GM23248 (cell line): Measurements from ENCODE around the gene CHDH. TPM values are rescaled to one million over a fixed set of nuclear protein-coding genes. Genes with fewer than 3 reads are reported as not detected.

Experiments
- DNase-seq: peaks from one replicate; pipeline ENCODE4 v3.0.0-alpha.2; 2015
- H2AFZ ChIP-seq: fragments of 200-600 bp; sonication (generic); 2 replicates; pipeline ENCODE4 v1.6.1; 2016; ENCODE audit warnings: antibody characterized with exemption
- H3F3A ChIP-seq: fragments of 200-600 bp; sonication (generic); 2 replicates; pipeline ENCODE4 v1.6.1; 2016; ENCODE audit warnings: mild to moderate bottlenecking, antibody characterized with exemption, mixed run types; ENCODE audit not compliant: insufficient read depth
- H3K27ac ChIP-seq: fragments of 200-600 bp; sonication (generic); 2 replicates; pipeline ENCODE4 v1.5.1; 2016; ENCODE audit warnings: mild to moderate bottlenecking
- H3K27me3 ChIP-seq: fragments of 200-600 bp; sonication (generic); replicated peaks from 2 replicates; pipeline ENCODE4 v1.6.1; 2016; ENCODE audit warnings: mild to moderate bottlenecking; ENCODE audit not compliant: insufficient read depth
- H3K36me3 ChIP-seq: fragments of 200-600 bp; sonication (generic); 2 replicates; pipeline ENCODE4 v1.6.1; 2016; ENCODE audit warnings: low read depth, mild to moderate bottlenecking
- H3K4me1 ChIP-seq: fragments of 200-600 bp; sonication (generic); 2 replicates; pipeline ENCODE4 v1.6.1; 2016; ENCODE audit warnings: mild to moderate bottlenecking; ENCODE audit not compliant: insufficient read depth
- H3K4me2 ChIP-seq: fragments of 200-600 bp; sonication (generic); one replicate; pipeline ENCODE4 v1.6.1; 2016; ENCODE audit warnings: mild to moderate bottlenecking; ENCODE audit not compliant: unreplicated experiment
- H3K4me3 ChIP-seq: fragments of 200-600 bp; sonication (generic); 2 replicates; pipeline ENCODE4 v1.5.1; 2016; ENCODE audit warnings: mild to moderate bottlenecking
- H3K79me2 ChIP-seq: fragments of 200-600 bp; sonication (generic); 2 replicates; pipeline ENCODE4 v1.6.1; 2016; ENCODE audit warnings: mild to moderate bottlenecking; ENCODE audit not compliant: insufficient read depth
- H3K9ac ChIP-seq: fragments of 200-600 bp; sonication (generic); 2 replicates; pipeline ENCODE4 v1.6.1; 2016; ENCODE audit warnings: mild to moderate bottlenecking
- H3K9me2 ChIP-seq: fragments of 200-600 bp; sonication (generic); 2 replicates; pipeline ENCODE4 v1.6.1; 2016; ENCODE audit warnings: mixed run types, mild to moderate bottlenecking, moderate library complexity; ENCODE audit not compliant: insufficient read depth
- H3K9me3 ChIP-seq: fragments of 200-600 bp; sonication (generic); one replicate; pipeline ENCODE4 v1.6.1; 2017; ENCODE audit warnings: low read depth
- H4K20me1 ChIP-seq: fragments of 200-600 bp; sonication (generic); 2 replicates; pipeline ENCODE4 v1.6.0; 2016; ENCODE audit not compliant: insufficient read depth
- EZH2 ChIP-seq: fragments of 200-600 bp; sonication (generic); IDR thresholded peaks from 2 replicates; pipeline ENCODE4 v1.6.1; 2018; ENCODE audit warnings: antibody characterized with exemption, mild to moderate bottlenecking; ENCODE audit not compliant: insufficient read depth, poor library complexity, severe bottlenecking
- EZH2phosphoT487 ChIP-seq: fragments of 200-600 bp; sonication (generic); IDR thresholded peaks from 2 replicates; pipeline ENCODE4 v1.6.1; 2018; ENCODE audit warnings: antibody characterized with exemption, moderate library complexity, mild to moderate bottlenecking, low read depth; ENCODE audit not compliant: insufficient read depth
- WGBS, 2 experiments: methylation state at CpG; one replicate each; pipeline ENCODE4 v1.1.6; 2015 to 2017; ENCODE audit warnings: low lambda C conversion rate in 2 of 2, low coverage in 1 of 2; ENCODE audit errors: missing lambda C conversion rate in 2 of 2; 5-methylcytosine and 5-hydroxymethylcytosine counted together
- in situ Hi-C: fragments of 300-500 bp; cut with MboI; formaldehyde crosslinking; loops from 2 replicates; pipeline ENCODE4 v1.15.0; 2020
- polyA plus RNA-seq: library from polyadenylated mRNA; unstranded; fragments of >200 nt; fragmentation: Nextera tagmentation; extraction: Ambion mirVana; gene quantifications from 2 replicates; pipeline ENCODE4 v1.2.1, GENCODE V29; 2016
- small RNA-seq: library from RNA; depleted of rRNA; stranded (forward); fragments of <200 nt; gene quantifications from one replicate; pipeline ENCODE3, GENCODE V24; 2014; ENCODE audit warnings: low read depth, low replicate concordance
- total RNA-seq: library from RNA; depleted of rRNA; stranded (reverse); fragments of >200 nt; shearing (Covaris generic); gene quantifications from 2 replicates; pipeline ENCODE4 v1.2.3, GENCODE V29; 2014; rRNA removed

The CHDH gene
- total and polyA plus RNA-seq, 2 experiments from 2014 or later: 0.11 TPM; not detected in 1

GRCh38 chr3:53764026-53764775 is 82.0 kb downstream of the CHDH start:
- no peak for DNase-seq
- H3K4me2 ChIP-seq: no peak overlapping the region
- H3K9me2 ChIP-seq: no peaks in the 10 kb centered on the region
- H3K27me3 ChIP-seq: no peaks in the 10 kb centered on the region; the same call in 1 of the 2 replicates
- H3K4me3 ChIP-seq: no peak overlapping the region
- H3K4me1 ChIP-seq: no peaks in the 10 kb centered on the region
- no peak overlapping the region for H3K27ac ChIP-seq
- TF ChIP-seq EZH2: no peak
- TF ChIP-seq EZH2phosphoT487: no peak
- no peaks in the 10 kb centered on the region for H3K79me2 ChIP-seq
- H4K20me1 ChIP-seq: no peaks in the 10 kb centered on the region
- no peaks in the 10 kb centered on the region for H3K9me3 ChIP-seq
- in situ Hi-C loops: no loop called here
- H3K9ac ChIP-seq: no peak overlapping the region
- H3K36me3 ChIP-seq: no peaks in the 10 kb centered on the region
- no peaks in the 10 kb centered on the region for H3F3A ChIP-seq
- WGBS, 2 experiments: 63 to 71% methylated on average over 14 of the region's 14 CpGs
- H2AFZ ChIP-seq: no peak overlapping the region

GRCh38 chr3:53763353-53763752 is 82.9 kb downstream of the CHDH start:
- H3K9ac ChIP-seq: no peak overlapping the region
- H3K36me3 ChIP-seq: no peaks in the 10 kb centered on the region
- in situ Hi-C loops: no loop called here
- H3K27me3 ChIP-seq: no peaks in the 10 kb centered on the region; the same call in 1 of the 2 replicates
- no peak overlapping the region for H3K4me3 ChIP-seq
- H3F3A ChIP-seq: no peaks in the 10 kb centered on the region
- no peak for DNase-seq
- no peak for TF ChIP-seq EZH2phosphoT487
- TF ChIP-seq EZH2: no peak
- H3K4me2 ChIP-seq: no peak overlapping the region
- no peaks in the 10 kb centered on the region for H4K20me1 ChIP-seq
- no peaks in the 10 kb centered on the region for H3K9me2 ChIP-seq
- no peak overlapping the region for H2AFZ ChIP-seq
- no peaks in the 10 kb centered on the region for H3K9me3 ChIP-seq
- no peaks in the 10 kb centered on the region for H3K4me1 ChIP-seq
- H3K27ac ChIP-seq: no peak overlapping the region
- WGBS, 2 experiments: 80% methylated on average over 7 of the region's 7 CpGs
- no peaks in the 10 kb centered on the region for H3K79me2 ChIP-seq

Small RNAs within 50 kb of the gene (small RNA-seq; reads per million reads assigned to genes)
- gene AC012467.1: not detected

Other genes with a start within 250 kb of the CHDH start
- gene IL17RB, start 149 bp upstream of the CHDH start, total RNA-seq: not detected in 2 replicates
- 0.58 and 0.79 TPM in 2 replicates for gene IL17RB, start 149 bp upstream of the CHDH start, polyA plus RNA-seq
- gene ACTR8, start 35.7 kb upstream of the CHDH start, total RNA-seq: 33.0 and 41.0 TPM in 2 replicates
- gene ACTR8, start 35.7 kb upstream of the CHDH start, polyA plus RNA-seq: 23.0 and 25.3 TPM in 2 replicates
- gene SELENOK, start 45.4 kb upstream of the CHDH start, total RNA-seq: 22.4 and 37.5 TPM in 2 replicates
- 92.1 and 97.5 TPM in 2 replicates for gene SELENOK, start 45.4 kb upstream of the CHDH start, polyA plus RNA-seq